Lung microvascular endothelial cell (primary cell): ENCODE data around the gene TDRD12. TPM values are rescaled to one million over a fixed set of nuclear protein-coding genes. Genes with fewer than 3 reads are reported as not detected.
"Not testable (repeated sequence)": the region's sequence is repeated elsewhere in the genome, so short reads cannot be mapped to it uniquely, and the experiment has no call there.

Source experiments
- DNase-seq, 2 donors: peaks; one replicate each; pipeline versions ENCODE4 v3.0.0 to v3.0.0-alpha.2; 2010; ENCODE audit warnings: low read depth in 2 of 2
- total RNA-seq: library from RNA; depleted of rRNA; stranded (reverse); fragments of >200 nt; gene quantifications from 2 replicates; pipeline ENCODE4 v1.2.1, GENCODE V29; 2014

TDRD12 gene
- total RNA-seq, 1 donor from 2014 or later, result 0.40 TPM

- no peak for DNase-seq
Observed at GRCh38 chr19:32744555-32745325, 25.2 kb downstream of the TDRD12 start.

- not testable (repeated sequence) for DNase-seq
Observed at GRCh38 chr19:32745594-32746251, 26.2 kb downstream of the TDRD12 start.

GRCh38 chr19:32746631-32747196 is 27.1 kb downstream of the TDRD12 start:
- DNase-seq, result not testable (repeated sequence)

GRCh38 chr19:32748497-32748896 is 28.9 kb downstream of the TDRD12 start:
- DNase-seq, result no peak

GRCh38 chr19:32748948-32749347 is 29.4 kb downstream of the TDRD12 start:
- no peak for DNase-seq

GRCh38 chr19:32749361-32749760 is 29.8 kb downstream of the TDRD12 start:
- DNase-seq, result no peak

GRCh38 chr19:32750441-32751055 is 31.0 kb downstream of the TDRD12 start:
- no peak for DNase-seq

GRCh38 chr19:32751066-32751465 is 31.5 kb downstream of the TDRD12 start:
- DNase-seq, result no peak

- DNase-seq, result no peak
Observed at GRCh38 chr19:32757189-32757588, 37.6 kb downstream of the TDRD12 start.

GRCh38 chr19:32765365-32765764 is 45.8 kb downstream of the TDRD12 start:
- DNase-seq, result not testable (repeated sequence)

GRCh38 chr19:32767951-32768679 is 48.5 kb downstream of the TDRD12 start:
- DNase-seq, result no peak

- DNase-seq, result no peak
Observed at GRCh38 chr19:32771596-32771995, 52.0 kb downstream of the TDRD12 start.

GRCh38 chr19:32773126-32773525 is 53.6 kb downstream of the TDRD12 start:
- DNase-seq, result no peak

- no peak for DNase-seq
Observed at GRCh38 chr19:32779082-32779481, 59.5 kb downstream of the TDRD12 start.

GRCh38 chr19:32781280-32781679 is 61.7 kb downstream of the TDRD12 start:
- no peak for DNase-seq

- not testable (repeated sequence) for DNase-seq
Observed at GRCh38 chr19:32782089-32782488, 62.5 kb downstream of the TDRD12 start.

- not testable (repeated sequence) for DNase-seq
Observed at GRCh38 chr19:32787161-32787813, 67.7 kb downstream of the TDRD12 start.

GRCh38 chr19:32787895-32788294 is 68.3 kb downstream of the TDRD12 start:
- not testable (repeated sequence) for DNase-seq

GRCh38 chr19:32789429-32789828 is 69.9 kb downstream of the TDRD12 start:
- no peak for DNase-seq

GRCh38 chr19:32798201-32798600 is 78.6 kb downstream of the TDRD12 start:
- no peak for DNase-seq

GRCh38 chr19:32800191-32800590 is 80.6 kb downstream of the TDRD12 start:
- no peak for DNase-seq
